NCI-H1930 (cell line): ENCODE data around the gene SPEF2.
"Not testable (repeated sequence)": the region's sequence is repeated elsewhere in the genome, so short reads cannot be mapped to it uniquely, and the experiment has no call there.

Source experiments
- DNase-seq, 2 experiments: peaks; one replicate each; lab custom pipeline; 2025; lab: John Stamatoyannopoulos, UW

The SPEF2 gene

DNA sequence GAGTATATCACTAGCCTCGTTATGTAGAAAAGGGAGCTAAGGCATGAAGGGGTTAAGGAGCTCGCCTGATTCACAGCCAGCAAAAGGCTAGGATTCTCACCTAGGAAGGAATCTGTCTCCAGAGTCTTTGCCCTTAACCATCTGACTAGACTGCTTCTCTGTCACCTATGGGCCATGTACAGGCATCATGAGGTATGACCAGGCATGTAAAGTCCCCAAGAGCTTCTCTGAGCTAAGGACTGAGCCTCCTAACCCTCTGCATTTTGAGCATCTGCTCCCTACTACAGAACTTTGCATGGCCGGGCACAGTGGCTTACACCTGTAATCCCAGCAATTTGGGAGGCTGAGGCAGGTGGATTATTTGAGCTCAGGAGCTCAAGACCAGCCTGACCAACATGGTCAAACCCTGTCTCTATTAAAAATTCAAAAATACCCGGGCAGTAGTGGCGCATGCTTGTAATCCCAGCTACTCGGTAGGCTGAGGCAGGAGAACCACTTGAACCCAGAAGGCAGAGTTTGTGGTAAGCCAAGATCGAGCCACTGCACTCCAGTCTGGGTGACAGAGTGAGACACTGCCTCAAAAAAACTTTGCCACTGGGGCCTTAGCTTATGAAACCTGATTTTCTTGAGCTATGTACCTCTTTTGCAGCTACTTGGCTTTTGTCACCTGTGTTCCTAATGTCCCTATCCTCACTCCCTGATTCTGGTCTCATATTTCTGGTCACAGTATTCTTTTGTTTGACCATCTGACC lies 205.9 kb downstream of the SPEF2 start:
- no peak for DNase-seq

DNA sequence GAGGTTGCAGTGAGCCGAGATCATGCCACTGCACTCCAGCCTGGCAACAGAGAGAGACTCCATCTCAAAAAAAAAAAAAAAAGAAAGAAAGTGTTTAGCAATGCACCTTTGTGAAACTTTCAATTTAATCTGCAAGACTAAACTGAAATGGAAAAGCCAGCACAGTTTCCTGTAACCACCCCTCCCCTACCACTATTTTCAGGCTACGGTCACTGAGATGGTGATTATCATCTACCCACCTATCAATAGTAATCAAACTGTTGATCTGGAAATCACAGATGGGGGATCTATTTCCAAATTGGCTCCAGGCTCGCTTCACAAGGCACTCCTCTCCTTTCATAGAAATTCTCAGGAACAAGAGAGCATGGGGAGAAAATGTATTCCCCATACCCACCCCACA lies 208.4 kb downstream of the SPEF2 start:
- no peak for DNase-seq

DNA sequence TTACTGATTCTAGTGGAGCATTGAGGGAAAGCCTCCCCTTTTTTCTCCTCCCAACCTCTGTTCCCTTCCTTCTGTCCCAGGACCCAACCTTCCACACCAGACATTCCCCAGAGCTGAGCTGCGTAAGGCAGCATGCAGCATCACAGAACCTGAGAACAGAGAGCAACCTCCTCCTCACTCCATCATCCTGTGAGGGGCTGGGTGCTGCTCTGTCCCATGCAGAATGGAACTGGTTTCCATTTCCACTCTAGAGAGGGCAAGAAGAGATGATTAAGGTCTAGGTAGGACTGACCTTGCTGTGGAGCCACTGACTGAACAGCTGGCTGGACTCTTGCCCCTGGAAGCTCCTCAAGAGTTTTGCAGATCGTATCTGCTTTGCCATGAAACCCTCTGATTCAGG lies 208.9 kb downstream of the SPEF2 start:
- DNase-seq, result no peak

DNA sequence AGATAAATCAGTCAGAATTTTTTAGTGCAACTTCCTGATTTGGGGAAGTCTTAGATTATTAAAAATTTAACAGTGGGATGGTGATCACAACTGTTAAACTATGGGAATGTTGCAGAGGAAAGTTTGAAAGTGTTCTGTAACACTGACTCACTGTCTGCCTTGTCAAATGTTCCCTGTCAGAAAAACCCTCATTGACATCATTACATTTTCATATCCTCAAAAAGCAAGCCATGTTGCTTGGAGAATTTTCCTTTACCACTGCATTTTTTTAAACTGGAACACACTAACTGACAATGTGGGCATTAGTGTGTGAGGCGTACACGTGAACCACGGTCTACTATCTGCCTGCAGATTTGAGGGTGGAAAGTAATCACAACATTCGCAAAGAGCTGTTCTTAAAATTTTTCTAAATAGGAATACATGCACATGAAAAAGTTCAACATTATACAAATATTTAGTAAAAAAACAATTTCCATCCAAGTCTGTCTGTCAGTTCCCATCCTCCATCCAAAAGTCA lies 210.5 kb downstream of the SPEF2 start:
- DNase-seq, result no peak

DNA sequence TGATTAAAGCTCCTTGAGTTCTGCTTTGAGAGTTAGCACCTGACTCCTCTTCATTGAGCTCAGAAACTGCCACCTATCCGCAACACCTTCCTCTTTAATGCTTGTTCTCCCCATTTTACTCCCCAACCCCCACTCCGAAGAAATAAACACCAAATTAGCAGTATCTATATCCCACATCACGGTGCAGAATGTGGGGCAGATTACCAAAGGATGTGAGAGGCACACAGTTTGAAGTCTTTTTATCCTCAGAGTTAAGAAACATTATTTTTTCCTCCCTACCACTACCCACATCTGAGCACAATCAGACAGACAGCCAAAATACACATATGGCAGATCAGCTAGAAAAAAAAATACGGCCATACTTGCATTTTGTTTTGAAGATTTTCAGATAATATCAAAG lies 212.9 kb downstream of the SPEF2 start:
- no peak for DNase-seq

DNA sequence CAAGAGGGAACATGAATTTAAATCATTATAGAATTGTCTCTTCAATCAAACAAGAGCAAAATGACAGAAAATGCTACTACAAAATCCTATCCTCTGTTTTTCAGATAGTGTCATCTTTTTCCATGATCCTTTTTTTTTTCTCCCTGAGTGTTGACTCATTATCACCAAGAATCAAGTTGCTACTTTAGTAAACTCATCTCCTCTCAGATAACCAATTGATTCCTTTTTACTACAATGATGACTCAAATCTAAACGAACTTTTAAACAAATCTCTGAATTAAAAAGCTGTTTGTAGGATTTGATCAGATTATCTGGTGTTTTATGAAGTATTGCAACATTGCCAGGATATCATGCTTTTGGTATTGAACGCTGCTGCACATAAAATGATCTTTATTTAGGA lies 215.1 kb downstream of the SPEF2 start:
- DNase-seq, result no peak

DNA sequence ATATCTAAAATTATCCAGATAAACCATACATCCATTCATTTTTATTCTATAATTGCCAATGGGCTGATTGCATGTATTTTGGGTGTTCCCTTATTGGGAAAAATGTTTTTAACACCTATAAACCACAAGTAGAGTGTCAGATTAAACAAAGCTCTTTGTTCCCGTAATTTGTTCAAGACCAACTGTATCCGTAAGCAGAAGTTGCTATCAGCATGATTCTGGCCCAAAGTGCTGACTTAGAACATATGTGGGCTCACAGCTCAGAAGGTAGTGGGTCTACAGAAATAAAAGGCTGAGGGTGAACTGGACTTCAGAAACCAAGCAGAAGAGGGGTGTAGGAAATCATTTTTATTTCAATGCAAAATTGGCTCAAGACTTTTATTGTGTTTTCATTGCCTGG lies 215.6 kb downstream of the SPEF2 start:
- no peak for DNase-seq

DNA sequence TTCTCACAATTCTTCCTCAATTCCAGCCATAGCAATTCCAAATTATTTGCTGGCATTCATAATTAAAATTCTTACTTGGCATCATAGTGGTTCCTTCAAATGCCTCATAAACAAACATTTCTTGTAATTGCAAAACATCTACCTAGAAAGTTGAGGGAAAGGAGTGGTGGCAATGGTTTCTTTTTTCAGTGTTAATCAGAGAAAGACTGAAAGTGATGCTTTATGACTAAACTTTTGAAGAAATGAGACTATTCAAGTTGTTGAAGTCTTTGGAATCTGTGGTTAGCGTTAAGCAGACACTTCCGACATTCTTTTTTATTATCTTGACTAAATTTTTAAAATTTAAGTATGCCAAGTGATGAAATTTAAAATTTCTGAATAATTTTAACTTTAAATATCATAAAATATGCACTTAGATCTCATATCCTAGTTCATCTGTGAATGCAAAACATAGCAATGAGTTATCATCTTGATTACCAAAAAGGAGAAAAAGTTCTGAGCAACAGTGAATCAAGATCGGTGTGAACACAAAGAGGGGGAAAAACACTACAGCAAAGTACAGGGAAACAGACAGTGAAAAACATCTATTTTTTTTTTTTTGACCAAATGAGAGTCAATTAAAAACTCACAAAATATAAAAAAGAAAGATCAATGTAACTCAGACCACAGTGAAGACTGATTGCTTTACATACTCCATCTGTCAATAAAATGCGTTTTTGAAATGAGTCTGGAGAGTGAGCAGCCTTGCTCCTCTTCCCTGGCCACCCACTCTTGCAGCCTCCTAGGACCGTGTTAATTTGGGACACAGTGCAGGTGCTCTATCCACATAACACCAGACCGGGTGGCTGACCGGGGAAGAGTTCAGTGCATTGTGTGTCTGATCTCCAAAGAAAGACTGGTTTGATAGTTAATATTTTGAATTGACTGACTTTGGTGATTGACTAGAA lies 218.4 kb downstream of the SPEF2 start:
- no peak for DNase-seq

DNA sequence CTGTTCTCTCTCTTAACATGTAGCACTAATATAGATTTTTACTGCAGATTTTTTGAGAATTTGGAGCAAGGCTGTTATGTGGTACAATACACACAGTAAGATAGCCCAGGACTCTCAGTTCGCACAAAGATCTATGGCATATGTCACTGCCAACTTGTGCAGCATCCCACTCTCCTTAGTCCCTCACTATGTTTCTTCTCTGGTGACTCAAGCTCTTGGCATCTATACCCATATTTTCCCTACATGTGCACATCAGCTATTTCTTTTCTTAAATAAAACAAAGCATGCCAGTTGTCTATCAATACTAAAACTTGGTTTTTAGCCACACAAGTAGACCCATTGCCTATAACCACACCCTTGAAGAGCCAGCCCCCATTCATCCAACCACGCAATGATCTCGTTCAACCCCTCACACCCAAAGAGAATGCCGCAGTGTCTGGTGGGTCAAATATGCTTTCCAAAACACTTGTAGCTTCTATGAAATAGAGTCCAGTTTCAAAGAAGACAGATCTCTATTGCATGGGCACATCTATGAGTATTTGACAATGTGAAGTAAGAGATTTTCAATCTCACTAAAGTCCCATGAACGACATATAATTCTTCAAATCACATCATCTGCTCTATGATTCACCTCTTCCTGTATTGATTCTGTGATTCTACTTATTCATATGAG lies 220.8 kb downstream of the SPEF2 start:
- DNase-seq, result no peak

DNA sequence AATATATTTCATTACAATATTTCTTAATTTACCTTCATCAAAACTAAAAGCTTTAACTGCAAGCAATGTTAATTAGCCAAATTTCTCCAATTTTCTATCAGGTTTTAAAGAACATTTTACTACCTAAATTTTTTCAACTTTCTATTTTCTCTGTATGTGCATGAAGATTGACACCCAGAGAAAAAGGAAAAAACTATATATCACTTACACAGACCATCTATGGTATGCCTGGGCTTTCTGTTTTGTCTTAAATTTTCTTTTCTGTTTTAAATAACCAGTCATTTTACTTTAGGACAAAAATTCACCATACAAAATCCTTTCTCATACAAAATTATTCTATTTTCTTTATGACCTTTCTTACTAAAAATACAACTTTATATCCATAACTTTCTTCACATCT lies 225.2 kb downstream of the SPEF2 start:
- DNase-seq, result no peak

DNA sequence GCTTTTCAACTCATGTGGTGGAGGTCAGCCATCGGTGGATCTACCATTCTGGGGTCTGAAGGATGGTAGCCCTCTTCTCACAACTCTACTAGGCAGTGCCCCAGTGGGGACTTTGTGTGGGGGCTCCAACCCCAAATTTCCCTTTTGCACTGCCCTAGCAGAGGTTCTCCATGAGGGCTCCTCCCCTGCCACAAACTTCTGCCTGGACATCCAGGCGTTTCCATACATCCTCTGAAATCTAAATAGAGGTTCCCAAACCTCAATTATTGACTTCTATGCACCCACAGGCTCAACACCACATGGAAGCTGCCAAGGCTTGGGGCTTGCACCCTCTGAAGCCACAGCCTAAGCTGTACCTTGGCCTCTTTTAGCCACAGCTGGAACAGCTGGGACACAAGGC lies 227.8 kb downstream of the SPEF2 start:
- DNase-seq, result not testable (repeated sequence)

DNA sequence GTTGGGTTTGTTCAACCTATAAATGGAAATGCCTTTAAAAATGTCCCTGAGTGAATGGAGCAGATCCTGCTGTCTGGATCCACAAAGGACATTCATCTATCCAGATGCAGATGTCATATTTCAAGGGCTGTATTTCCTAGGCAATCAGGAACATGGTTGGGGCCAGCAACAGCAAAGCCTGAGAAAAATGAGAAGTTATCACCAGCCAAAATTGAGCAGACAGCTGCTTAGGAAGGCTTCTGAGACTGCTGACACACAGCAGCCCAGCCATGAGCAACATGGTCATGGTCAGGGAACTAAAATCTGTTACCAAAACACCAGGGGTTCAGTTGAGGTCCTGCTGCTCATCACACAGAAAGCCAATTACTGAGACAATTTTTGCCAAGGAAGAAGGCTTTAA lies 229.8 kb downstream of the SPEF2 start:
- no peak for DNase-seq

DNA sequence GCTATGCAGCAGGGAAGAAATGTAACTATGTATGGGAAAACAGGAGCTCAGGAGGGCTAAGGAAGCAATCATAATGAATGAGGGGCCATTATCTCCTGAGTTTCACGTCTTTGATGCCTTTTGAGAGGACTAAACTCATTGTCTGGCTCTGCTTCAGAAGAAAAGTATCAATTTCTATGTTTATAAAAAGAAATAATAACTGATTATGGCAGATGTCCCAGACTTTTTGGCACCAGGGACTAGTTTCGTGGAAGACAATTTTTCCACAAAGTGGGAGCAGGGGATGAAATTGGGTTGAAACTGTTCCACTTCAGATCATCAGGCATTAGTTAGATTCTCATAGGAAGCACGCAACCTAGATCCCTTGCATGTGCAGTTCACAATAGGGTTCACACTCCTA lies 230.3 kb downstream of the SPEF2 start:
- no peak for DNase-seq

DNA sequence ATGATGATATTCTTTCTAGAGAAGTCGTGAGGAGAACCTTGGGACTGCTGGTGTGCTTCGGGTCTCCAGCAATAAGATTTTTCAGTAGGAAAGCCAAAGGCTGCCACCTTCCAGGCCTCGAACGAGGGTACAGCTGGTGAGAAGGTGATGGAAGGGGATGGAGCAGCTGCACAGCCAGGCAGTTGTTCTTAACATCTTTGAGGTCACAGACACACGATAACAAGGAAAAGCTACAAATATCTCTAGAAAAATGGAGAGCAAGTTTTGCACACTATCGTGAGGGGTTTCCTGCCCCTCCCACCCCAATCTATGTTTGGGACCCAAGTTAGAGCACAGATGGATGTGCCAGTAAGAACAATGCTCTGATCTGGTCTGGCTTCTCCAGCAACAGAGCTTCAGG lies 232.2 kb downstream of the SPEF2 start:
- DNase-seq, result no peak

DNA sequence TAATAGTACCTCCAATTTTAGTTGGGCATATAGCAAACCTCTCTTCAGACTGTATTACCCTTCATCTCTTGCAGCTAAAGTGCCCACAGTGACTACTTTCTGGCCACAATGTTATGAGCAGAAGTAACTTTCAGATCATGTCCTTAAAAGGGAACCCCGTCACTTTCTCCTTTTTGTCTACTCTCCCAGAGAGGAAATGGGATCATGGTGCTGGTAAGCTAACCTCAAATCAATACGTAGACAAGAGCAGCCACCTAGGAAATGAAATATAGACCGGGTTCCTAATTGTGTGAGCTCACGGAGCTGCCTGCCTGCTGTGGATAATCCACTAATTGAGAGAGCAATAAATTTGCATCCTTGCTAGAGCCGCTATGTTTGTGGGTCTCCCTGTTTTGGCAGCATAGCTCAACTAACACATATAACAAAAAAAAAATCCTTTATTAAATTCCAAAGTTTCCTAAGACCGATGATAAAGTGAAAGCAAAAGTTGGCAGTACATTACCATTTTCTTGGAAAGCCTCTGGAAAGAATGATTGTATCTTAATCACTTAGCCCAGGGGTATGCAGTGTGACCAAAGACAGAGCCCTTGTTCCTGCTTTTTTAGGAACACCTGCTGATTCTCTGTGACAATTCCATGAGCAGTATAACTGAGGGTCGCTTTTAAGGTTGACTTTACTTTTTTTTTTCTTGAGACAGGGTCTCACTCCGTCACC lies 233.5 kb downstream of the SPEF2 start:
- no peak for DNase-seq

DNA sequence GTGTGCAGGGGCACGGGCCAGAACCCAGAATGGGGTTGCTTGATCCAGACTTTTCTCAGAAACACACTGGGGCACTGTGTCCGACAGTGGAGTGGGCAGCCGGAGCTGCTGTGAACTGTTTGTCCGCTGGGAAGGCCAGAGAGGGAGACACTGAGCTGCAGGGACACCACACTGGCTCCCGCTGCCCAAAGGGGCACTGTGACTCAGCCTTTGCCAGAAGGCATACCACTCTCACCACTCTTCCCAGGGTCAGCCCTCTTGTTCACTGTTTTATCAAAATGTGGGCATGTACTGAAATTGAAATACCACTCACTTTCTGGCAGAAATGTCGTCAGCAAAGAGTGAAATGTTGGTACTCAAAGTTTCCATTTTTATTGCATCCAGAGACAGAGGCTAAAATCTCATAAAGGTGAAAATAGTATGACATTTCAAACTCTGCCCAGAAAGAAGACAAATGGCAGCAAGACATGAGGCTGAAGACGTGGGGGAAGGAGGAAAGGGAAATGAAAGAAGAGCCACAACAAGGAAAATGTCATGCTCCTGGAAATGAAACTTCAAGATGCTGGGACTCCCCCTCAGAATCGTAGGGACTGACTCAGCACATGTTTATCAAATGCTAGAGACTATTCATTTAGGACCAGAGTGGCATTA lies 234.5 kb downstream of the SPEF2 start:
- DNase-seq, result no peak

DNA sequence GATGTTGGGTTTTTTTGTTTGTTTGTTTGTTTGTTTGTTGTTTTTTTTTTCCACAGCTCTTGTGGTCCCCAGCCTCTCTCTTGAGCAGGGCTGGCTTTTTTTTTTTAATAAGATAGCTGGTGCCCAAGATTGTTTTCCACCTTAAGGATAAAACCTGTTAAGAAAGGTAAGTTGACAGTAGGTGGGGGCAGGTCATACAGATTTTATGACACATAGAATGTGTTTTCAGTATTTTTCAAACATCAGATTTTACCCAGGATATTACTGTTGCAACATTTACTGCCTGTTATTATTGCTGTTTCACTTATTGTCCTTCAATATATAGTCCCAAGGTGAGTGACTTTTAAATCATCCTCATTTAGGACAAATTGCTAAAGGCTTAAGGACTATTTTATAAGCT lies 235.1 kb downstream of the SPEF2 start:
- DNase-seq, result no peak

DNA sequence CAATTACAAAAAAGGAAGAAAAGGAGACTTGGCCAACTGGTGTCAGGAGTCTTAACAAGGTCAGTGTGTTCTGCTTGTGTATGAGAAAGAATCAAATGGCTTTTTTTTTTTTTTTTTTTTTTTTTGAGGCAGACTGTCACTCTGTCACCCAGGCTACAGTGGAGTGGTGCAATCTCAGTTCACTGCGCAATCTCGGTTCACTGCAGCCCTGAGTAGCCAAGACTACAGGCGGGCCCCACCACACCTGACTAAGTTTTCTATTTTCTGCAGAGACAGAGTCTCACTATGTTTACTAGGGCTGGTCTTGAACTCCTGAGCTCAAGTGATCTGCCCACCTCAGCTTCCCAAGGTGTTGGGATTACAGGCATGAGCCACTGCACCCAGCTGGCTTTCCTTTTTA lies 236.0 kb downstream of the SPEF2 start:
- no peak for DNase-seq

DNA sequence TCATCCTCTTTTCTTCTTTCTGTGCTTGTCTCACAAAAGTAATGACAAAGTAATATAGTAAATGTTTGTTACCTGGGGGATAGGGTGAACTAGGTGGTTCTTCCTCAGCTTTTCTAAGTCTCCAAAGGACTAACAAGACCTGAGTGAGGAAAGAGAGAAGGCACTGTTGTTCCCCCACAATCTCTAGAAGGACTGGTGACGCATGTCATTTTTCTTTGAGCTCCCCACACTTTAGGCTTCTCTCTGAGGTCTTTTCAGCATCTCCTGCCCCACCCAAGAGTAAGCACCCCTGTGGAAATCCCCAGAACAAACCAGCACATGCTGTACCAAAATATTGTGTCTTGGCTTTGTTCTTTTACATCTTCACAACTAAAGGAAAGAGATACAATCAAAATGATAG lies 236.6 kb downstream of the SPEF2 start:
- no peak for DNase-seq

DNA sequence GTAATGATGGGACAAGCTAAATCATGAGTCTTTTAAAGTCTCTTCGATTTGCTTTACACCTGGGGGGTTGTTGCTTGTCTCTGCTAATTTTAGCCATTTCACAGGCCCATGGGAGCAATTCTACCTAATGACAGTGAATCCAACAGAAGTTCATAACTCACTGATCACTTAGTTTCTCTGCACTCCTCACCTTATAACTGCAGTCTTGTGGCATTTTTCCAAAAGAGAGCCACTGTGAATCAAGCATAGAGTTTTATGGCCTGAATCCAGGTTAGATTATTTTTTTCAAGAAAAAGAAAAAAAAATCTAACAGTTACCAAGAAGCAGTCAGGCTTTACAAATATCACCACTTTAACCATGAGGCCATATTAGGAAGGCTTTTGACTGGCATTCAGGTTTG lies 237.5 kb downstream of the SPEF2 start:
- DNase-seq, result no peak

DNA sequence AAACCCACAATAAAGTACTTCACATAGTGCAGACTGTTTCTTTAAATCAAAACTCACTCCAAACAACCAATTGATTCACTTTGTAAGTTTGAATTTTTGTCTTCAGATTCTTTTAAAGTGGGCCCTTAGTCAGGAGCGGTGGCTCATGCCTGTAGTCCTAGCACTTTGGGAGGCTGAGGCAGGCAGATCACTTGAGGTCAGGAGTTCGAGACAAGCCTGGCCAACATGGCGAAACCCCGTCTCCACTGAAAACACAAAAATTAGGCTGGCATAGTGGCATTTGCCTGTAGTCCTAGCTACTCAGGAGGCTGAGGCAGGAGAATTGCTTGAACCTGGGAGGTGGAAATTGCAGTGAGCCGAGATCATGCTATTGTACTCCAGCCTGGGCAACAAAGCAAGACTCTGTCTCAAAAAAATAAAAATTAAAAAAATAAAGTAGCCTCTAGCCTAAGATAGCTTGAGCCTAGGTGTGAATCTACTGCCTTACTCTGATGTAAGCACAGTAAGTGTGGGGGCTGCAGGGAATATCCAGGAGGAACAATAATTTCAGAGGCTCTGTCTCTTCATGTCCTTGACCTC lies 238.6 kb downstream of the SPEF2 start:
- DNase-seq, result not testable (repeated sequence)
